WI38 (cell line): ENCODE data around the gene FADS6.

ENCODE experiments used
- H3K4me3 ChIP-seq: 2 replicates; pipeline ENCODE4 v1.5.1; 2011; ENCODE audit warnings: low read depth, mild to moderate bottlenecking, control low read depth, low read length
- TF ChIP-seq, protein P1 (sequence below): IDR thresholded peaks from 2 replicates; pipeline ENCODE4 v1.5.1; 2012; ENCODE audit warnings: low read depth, mild to moderate bottlenecking, control low read depth, low read length

Gene FADS6

DNA sequence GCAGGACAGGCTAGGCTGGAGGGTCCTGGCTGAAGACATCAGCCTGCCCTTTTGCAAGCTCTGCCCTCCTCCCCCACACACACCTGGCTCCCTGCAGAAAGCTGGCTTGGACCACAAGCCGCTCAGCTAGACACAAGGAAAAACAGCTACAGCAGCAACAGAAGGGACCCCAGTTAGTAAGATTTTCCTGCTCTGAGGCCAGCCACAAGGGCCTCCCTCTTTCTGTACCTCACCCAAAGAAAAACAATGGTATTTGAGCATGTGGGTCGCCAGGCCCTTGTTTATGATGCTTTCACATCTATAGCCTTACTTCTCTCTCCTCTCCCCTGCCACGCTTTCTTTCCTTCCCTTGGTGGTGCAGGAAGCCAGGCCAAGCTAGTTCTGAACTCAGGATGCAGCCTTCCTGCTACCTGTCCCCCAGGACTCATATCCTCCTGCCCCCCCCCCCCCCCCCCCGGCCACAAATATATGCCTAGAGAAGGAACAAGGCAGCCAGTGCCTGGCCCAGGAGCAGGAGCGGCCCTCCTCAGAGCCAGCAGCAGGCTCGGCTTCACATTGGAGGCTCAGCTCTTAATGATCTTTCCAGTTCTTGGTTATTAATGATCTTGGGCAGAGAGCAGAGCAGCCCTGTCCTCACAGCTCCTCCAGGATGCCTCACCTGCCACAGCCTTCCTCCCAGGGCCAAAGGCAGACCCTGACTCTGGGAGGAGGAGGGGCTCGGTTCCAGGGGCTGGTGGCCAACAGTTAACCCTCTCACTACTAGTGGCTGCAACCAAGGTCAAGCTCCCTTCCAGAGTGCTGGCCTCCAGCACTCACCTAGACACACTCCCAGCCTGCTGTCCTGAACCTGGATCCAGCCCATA, 53.2 kb downstream of the FADS6 start:
- TF ChIP-seq, protein P1, sequence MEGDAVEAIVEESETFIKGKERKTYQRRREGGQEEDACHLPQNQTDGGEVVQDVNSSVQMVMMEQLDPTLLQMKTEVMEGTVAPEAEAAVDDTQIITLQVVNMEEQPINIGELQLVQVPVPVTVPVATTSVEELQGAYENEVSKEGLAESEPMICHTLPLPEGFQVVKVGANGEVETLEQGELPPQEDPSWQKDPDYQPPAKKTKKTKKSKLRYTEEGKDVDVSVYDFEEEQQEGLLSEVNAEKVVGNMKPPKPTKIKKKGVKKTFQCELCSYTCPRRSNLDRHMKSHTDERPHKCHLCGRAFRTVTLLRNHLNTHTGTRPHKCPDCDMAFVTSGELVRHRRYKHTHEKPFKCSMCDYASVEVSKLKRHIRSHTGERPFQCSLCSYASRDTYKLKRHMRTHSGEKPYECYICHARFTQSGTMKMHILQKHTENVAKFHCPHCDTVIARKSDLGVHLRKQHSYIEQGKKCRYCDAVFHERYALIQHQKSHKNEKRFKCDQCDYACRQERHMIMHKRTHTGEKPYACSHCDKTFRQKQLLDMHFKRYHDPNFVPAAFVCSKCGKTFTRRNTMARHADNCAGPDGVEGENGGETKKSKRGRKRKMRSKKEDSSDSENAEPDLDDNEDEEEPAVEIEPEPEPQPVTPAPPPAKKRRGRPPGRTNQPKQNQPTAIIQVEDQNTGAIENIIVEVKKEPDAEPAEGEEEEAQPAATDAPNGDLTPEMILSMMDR = no peak
- no peak overlapping the region for H3K4me3 ChIP-seq

DNA sequence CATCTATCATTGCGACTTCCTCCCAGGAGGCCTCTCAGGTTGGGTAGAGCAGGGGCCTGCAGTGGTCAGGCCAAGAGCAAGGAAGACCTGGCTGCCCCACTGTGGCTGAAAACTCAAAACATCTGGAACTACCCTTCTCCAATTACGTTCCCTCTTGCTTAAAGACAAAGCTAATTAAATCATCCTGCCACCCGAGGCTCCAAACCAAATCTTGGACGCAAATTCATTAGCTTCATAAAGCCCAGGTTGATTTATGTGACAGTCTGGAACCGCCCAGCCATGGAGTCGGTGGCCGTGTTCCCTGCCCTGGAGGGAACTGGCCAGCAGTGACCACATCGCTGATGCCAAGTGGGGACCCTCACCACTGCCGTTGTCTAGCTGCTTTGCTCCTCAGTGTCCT, 55.2 kb downstream of the FADS6 start:
- no peak overlapping the region for H3K4me3 ChIP-seq
- TF ChIP-seq, protein P1 = no peak

DNA sequence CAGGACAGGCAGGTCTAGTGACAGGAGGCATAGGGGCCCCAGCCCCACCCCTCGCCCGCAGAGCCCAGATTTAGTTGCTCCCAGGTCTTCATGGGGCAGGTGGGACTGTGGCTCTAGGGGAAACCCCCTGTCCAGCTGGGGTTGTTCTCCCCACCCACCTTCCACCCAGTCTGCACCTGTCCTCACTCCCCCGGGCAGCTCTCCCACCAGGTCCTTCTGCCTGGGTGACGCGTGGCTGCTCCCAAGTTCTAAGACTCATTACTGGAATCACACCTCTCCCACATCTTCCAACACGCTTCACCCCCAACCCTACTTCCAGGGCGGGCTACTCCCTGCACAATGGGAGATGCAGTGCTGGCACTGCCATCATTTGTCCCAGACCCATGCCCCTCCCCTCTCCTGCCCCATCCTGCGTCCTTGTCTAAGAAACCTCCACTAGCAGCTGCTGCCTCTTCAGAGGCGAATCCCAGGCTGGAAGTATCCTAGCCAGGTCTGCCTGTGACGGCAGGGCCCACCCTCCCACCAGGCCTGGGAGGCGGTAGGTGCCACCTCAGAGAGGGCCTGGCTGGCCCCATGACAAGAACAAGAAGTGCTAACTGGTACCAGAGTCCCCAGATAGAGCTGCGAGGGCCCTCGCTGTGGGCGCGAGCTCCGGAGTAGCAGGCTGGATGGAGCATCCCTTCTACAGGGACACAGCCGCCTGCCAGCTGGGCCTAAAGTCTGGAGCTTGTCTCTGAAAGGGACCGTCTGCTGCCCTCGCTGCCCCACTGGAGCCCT, 56.6 kb downstream of the FADS6 start:
- TF ChIP-seq, protein P1 = no peak
- no peak overlapping the region for H3K4me3 ChIP-seq

DNA sequence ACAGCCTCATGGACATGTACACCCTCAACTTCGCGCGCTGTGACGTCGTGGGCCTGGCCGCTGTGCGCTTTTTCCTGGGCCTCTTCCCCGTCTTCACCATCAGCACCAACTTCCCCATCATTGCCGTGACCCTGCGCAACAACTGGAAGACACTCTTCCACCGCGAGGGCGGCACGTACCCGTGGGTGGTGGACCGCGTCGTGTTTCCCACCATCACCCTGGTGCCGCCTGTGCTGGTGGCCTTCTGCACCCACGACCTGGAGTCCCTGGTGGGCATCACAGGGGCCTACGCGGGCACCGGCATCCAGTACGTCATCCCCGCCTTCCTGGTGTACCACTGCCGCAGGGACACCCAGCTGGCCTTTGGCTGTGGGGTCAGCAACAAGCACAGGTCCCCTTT, 57.2 kb downstream of the FADS6 start:
- no peak overlapping the region for H3K4me3 ChIP-seq
- TF ChIP-seq, protein P1 = no peak

DNA sequence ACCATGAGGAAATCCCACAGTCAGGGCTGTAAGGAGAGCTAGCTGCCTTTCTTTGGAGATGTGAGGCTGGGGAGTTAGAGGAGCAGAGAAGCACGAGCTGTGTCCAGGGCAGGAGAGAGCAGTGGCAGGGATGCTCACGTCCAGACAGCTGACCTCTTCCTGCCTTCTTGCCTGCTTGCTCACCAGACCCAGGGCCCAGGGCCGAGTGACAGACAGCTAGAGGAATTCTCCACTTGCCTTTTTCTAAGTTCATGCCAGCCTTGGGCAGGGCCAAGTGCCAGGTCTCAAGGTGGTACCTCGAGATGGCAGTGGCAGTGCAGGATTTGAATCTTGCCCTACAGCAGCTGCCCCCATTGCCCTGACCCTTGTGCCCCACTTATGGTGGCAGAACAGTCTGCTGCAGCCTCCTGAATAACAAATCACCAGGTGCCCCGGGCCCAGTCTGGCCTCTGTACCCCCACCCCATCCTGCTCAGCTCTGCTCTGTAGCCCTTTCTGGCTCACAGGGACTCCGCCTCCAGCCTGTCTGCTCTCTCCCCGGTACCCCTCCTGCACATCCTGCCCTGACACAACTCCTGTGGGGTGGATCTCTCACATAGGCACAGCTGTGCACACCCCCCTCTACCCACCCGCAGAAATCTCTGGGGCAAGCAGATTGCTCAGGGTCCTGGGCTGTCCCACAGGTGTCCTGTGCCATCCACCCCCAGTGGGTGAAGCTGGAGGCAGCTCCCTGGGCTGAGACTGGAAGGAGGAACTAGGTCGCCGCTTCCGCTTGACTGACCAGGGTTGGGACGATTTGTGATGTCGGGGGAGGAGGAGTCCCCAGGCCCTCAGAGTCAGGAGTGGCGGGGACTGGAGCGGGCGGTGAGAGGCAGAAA, 59.7 kb downstream of the FADS6 start:
- TF ChIP-seq, protein P1 = no peak
- no peak overlapping the region for H3K4me3 ChIP-seq

DNA sequence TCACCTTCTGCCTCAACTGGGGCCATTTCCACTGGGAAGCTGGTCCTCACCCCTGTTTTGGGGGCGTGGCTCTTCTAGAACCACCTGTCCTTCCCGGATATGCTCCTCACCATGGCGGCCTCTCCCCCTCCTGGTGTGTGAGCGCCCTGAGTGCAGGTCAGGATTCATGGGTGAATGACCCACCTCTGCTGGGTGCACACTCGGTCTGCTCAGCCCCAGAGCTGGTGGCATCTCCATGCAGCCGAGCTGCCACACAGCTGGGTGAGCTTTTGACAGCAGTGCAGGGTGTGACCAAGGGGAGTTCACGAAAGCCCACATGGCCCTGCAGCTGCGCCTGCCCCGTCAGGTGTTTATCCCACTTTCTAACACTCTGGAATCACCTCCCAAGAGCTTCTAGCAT, 61.0 kb downstream of the FADS6 start:
- H3K4me3 ChIP-seq = no peak overlapping the region
- TF ChIP-seq, protein P1 = no peak
